Neural progenitor cell (in vitro differentiated cells): Measurements from ENCODE around the gene IL22RA2. TPM values are rescaled to one million over a fixed set of nuclear protein-coding genes. Genes with fewer than 3 reads are reported as not detected.
A peak's percentile ranks its signal among the peaks of the same experiment; 100 is the strongest.
"Not testable (repeated sequence)": the region's sequence is repeated elsewhere in the genome, so short reads cannot be mapped to it uniquely, and the experiment has no call there.

ENCODE experiments used
- DNase-seq: peaks from one replicate; pipeline ENCODE4 v3.0.0-alpha.2; 2016; ENCODE audit warnings: low spot score
- H2AFZ ChIP-seq: fragments of 200-600 bp; sonication (generic); replicated peaks from 2 replicates; pipeline ENCODE4 v1.6.1; 2016; ENCODE audit warnings: antibody characterized with exemption
- H3F3A ChIP-seq: fragments of 200-600 bp; sonication (generic); 2 replicates; pipeline ENCODE4 v1.6.1; 2016; ENCODE audit warnings: antibody characterized with exemption, low read depth
- H3K27ac ChIP-seq: fragments of 200-600 bp; sonication (generic); 2 replicates; pipeline ENCODE4 v1.5.1; 2016; ENCODE audit warnings: mild to moderate bottlenecking
- H3K27me3 ChIP-seq: fragments of 200-600 bp; sonication (generic); 2 replicates; pipeline ENCODE4 v1.6.1; 2016; ENCODE audit warnings: mild to moderate bottlenecking, moderate library complexity
- H3K36me3 ChIP-seq: fragments of 200-600 bp; sonication (generic); 2 replicates; pipeline ENCODE4 v1.5.1; 2016
- H3K4me1 ChIP-seq: fragments of 200-600 bp; sonication (generic); 2 replicates; pipeline ENCODE4 v1.6.1; 2016; ENCODE audit warnings: mixed run types
- H3K4me2 ChIP-seq: fragments of 200-600 bp; sonication (generic); 2 replicates; pipeline ENCODE4 v1.6.1; 2016
- H3K4me3 ChIP-seq: fragments of 200-600 bp; sonication (generic); 2 replicates; pipeline ENCODE4 v1.5.1; 2016
- H3K79me2 ChIP-seq: fragments of 200-600 bp; sonication (generic); 2 replicates; pipeline ENCODE4 v1.6.1; 2016; ENCODE audit warnings: low read depth
- H3K9ac ChIP-seq: fragments of 200-600 bp; sonication (generic); 2 replicates; pipeline ENCODE4 v1.6.1; 2016
- H3K9me3 ChIP-seq: fragments of 200-600 bp; sonication (generic); 2 replicates; pipeline ENCODE4 v1.5.1; 2016; ENCODE audit warnings: low read depth
- H4K20me1 ChIP-seq: fragments of 200-600 bp; sonication (generic); 2 replicates; pipeline ENCODE4 v1.6.1; 2016; ENCODE audit warnings: low read depth
- H3K27ac Mint-ChIP-seq: 3 replicates; pipeline ENCODE4 v1.8.0; 2021; ENCODE audit warnings: mixed read lengths
- H3K27me3 Mint-ChIP-seq: 2 replicates; pipeline ENCODE4 v1.8.0; 2022; ENCODE audit warnings: low read depth, mild to moderate bottlenecking, inconsistent platforms, moderate library complexity, mixed read lengths; ENCODE audit not compliant: insufficient read depth
- H3K36me3 Mint-ChIP-seq: 3 replicates; pipeline ENCODE4 v1.8.0; 2021; ENCODE audit warnings: mixed read lengths
- H3K4me1 Mint-ChIP-seq: 3 replicates; pipeline ENCODE4 v1.8.0; 2021; ENCODE audit warnings: mixed read lengths
- H3K4me3 Mint-ChIP-seq: 3 replicates; pipeline ENCODE4 v1.8.0; 2021; ENCODE audit warnings: mild to moderate bottlenecking, moderate library complexity, mixed read lengths
- H3K9me3 Mint-ChIP-seq: 3 replicates; pipeline ENCODE4 v1.8.0; 2020; ENCODE audit warnings: mixed read lengths
- EZH2 ChIP-seq: fragments of 200-600 bp; sonication (generic); IDR thresholded peaks from 2 replicates; pipeline ENCODE4 v1.6.1; 2017; ENCODE audit warnings: antibody characterized with exemption, mild to moderate bottlenecking, moderate library complexity
- EZH2phosphoT487 ChIP-seq: fragments of 200-600 bp; sonication (generic); IDR thresholded peaks from 2 replicates; pipeline ENCODE4 v1.6.1; 2017; ENCODE audit warnings: antibody characterized with exemption
- total RNA-seq: library from RNA; depleted of rRNA; stranded (reverse); fragments of >200 nt; gene quantifications from 2 replicates; pipeline ENCODE4 v1.2.3, GENCODE V29; 2015; ENCODE audit warnings: low replicate concordance
- TF ChIP-seq, protein P1 (sequence below): fragments of 200-600 bp; sonication (generic); IDR thresholded peaks from 2 replicates; pipeline ENCODE4 v1.5.1; 2017; ENCODE audit warnings: antibody characterized with exemption, mild to moderate bottlenecking

The IL22RA2 gene
- total RNA-seq, 1 donor from 2014 or later = not detected

DNA sequence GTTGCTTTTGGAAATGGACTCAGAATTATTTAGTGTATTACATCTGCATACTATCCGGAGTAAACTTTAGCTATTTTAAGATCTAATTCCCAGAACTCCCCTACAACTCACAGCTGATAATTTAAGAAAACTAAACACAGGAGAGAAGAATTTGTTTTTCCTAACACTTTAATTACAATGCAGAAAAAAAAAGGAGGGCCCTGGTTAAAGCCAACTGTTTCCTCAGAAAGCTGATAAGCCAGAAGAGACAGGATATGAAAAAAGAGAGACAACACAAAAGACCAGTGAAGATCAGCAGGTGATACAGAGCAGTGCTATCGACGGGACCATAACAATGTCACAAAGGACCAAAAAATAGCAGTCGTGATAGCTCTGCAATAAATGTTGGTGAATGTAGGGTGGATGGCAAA lies 39.9 kb upstream of the IL22RA2 start:
- Mint-ChIP-seq H3K27me3 (peaks cover 3% of the 10 kb centered on the region), H3K4me3 (no peak overlapping the region), H3K4me1 (peaks cover 19% of the 10 kb centered on the region), H3K9me3 (peaks cover 40% of the 10 kb centered on the region), H3K27ac (no peak overlapping the region), H3K36me3 (peaks cover 43% of the 10 kb centered on the region)
- Histone ChIP-seq H3K4me3 (no peak overlapping the region), H3K4me1 (peaks cover 5% of the 10 kb centered on the region), H3K36me3 (no peaks in the 10 kb centered on the region), H2AFZ (no peak overlapping the region), H4K20me1 (peaks cover 23% of the 10 kb centered on the region), H3F3A (no peaks in the 10 kb centered on the region), H3K9me3 (no peaks in the 10 kb centered on the region), H3K27ac (no peak overlapping the region), H3K4me2 (no peak overlapping the region), H3K79me2 (peaks cover 100% of the 10 kb centered on the region), H3K27me3 (no peaks in the 10 kb centered on the region), H3K9ac (no peak overlapping the region)
- TF ChIP-seq EZH2phosphoT487 (no peak), EZH2 (no peak)
- TF ChIP-seq, protein P1, sequence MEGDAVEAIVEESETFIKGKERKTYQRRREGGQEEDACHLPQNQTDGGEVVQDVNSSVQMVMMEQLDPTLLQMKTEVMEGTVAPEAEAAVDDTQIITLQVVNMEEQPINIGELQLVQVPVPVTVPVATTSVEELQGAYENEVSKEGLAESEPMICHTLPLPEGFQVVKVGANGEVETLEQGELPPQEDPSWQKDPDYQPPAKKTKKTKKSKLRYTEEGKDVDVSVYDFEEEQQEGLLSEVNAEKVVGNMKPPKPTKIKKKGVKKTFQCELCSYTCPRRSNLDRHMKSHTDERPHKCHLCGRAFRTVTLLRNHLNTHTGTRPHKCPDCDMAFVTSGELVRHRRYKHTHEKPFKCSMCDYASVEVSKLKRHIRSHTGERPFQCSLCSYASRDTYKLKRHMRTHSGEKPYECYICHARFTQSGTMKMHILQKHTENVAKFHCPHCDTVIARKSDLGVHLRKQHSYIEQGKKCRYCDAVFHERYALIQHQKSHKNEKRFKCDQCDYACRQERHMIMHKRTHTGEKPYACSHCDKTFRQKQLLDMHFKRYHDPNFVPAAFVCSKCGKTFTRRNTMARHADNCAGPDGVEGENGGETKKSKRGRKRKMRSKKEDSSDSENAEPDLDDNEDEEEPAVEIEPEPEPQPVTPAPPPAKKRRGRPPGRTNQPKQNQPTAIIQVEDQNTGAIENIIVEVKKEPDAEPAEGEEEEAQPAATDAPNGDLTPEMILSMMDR = no peak
- DNase-seq = no peak

DNA sequence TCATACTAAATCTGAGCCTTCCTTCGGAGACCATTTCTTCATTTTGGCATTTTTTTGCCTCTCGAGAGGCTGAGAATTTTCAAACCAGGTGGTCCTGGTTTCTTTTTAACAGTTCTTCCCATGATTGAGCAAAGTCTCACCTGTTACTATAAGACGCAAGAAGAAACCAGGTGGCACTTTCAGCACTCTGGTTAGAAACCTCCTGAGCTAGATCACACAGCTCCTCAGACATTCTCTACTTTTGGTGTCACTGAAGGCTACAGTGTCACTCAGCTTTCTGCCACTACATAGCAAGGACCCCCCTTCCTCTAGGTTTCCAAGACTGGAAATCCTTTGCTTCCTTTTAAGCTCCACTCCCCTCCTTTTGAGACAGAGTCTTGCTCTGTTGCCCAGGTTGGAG lies 38.5 kb upstream of the IL22RA2 start:
- no peaks in the 10 kb centered on the region for H3K4me1 ChIP-seq
- H3K4me2 ChIP-seq = no peak overlapping the region
- peaks cover 9% of the 10 kb centered on the region for H4K20me1 ChIP-seq
- H3K27me3 ChIP-seq = no peaks in the 10 kb centered on the region
- peaks cover 91% of the 10 kb centered on the region for H3K79me2 ChIP-seq
- TF ChIP-seq, protein P1 = no peak
- no peak for TF ChIP-seq EZH2phosphoT487
- TF ChIP-seq EZH2 = no peak
- H3K9me3 ChIP-seq = no peaks in the 10 kb centered on the region
- no peaks in the 10 kb centered on the region for H3F3A ChIP-seq
- H3K36me3 ChIP-seq = peaks cover 4% of the 10 kb centered on the region
- no peak overlapping the region for H3K4me3 Mint-ChIP-seq
- DNase-seq = no peak
- no peak overlapping the region for H3K27ac ChIP-seq
- no peak overlapping the region for H3K9ac ChIP-seq
- no peak overlapping the region for H3K4me3 ChIP-seq
- peaks cover 6% of the 10 kb centered on the region for H3K4me1 Mint-ChIP-seq
- H3K36me3 Mint-ChIP-seq = peaks cover 53% of the 10 kb centered on the region
- H3K27ac Mint-ChIP-seq = no peak overlapping the region
- H3K9me3 Mint-ChIP-seq = peaks cover 49% of the 10 kb centered on the region
- peaks cover 3% of the 10 kb centered on the region for H3K27me3 Mint-ChIP-seq
- H2AFZ ChIP-seq = no peak overlapping the region

DNA sequence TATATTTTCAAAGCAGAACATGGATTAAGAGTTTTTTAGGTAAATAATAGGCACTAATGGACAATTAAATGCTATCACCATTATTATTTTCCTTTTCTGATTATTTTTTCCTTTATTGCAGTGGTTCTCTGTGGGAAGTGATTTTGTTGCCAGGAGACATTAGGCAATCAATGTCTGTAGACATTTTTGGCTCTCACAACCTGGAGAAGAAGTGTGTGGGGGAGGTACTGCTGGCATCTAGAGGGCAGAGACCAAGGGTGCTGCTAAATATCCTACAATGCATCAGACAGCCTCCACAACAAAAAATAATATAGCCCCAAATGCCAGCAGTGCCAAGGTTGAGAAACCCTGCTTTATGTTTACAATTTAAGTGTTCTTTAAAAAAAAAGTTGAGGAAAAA lies 37.5 kb upstream of the IL22RA2 start:
- Histone ChIP-seq H3K9ac (no peak overlapping the region), H3K4me1 (no peaks in the 10 kb centered on the region), H2AFZ (no peak overlapping the region), H4K20me1 (no peaks in the 10 kb centered on the region), H3K4me2 (no peak overlapping the region), H3F3A (no peaks in the 10 kb centered on the region), H3K9me3 (no peaks in the 10 kb centered on the region), H3K4me3 (no peak overlapping the region), H3K36me3 (peaks cover 7% of the 10 kb centered on the region), H3K27ac (no peak overlapping the region), H3K27me3 (no peaks in the 10 kb centered on the region), H3K79me2 (peaks cover 81% of the 10 kb centered on the region)
- peaks cover 3% of the 10 kb centered on the region for H3K27me3 Mint-ChIP-seq
- DNase-seq = no peak
- H3K4me3 Mint-ChIP-seq = no peak overlapping the region
- H3K4me1 Mint-ChIP-seq = no peaks in the 10 kb centered on the region
- TF ChIP-seq EZH2phosphoT487 = no peak
- TF ChIP-seq EZH2 = no peak
- TF ChIP-seq, protein P1 = no peak
- no peak overlapping the region for H3K27ac Mint-ChIP-seq
- peaks cover 49% of the 10 kb centered on the region for H3K9me3 Mint-ChIP-seq
- peaks cover 57% of the 10 kb centered on the region for H3K36me3 Mint-ChIP-seq

DNA sequence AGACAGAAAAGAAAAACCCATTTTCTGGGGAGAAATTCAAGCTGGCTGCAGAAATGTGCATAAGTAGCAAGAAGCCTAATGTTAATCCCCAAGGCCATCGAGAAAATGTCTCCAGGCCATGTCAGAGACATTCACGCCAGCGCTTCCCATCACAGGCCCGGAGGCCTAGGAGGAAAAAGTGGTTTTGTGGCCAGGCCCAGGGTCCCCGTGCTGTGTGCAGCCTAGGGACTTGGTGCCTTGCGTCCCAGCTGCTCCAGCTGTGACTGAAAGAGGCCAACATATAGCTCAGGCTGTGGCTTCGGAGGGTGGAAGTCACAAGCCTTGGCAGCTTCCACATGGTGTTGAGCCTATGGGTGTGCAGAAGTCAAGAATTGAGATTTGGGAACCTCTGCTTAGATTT lies 34.8 kb upstream of the IL22RA2 start:
- H3K36me3 Mint-ChIP-seq = peaks cover 61% of the 10 kb centered on the region
- H2AFZ ChIP-seq = no peak overlapping the region
- no peaks in the 10 kb centered on the region for H3F3A ChIP-seq
- H3K4me1 Mint-ChIP-seq = no peaks in the 10 kb centered on the region
- H3K27ac Mint-ChIP-seq = no peak overlapping the region
- peaks cover 3% of the 10 kb centered on the region for H3K27me3 Mint-ChIP-seq
- H3K27ac ChIP-seq = no peak overlapping the region
- peaks cover 54% of the 10 kb centered on the region for H3K79me2 ChIP-seq
- H3K27me3 ChIP-seq = no peaks in the 10 kb centered on the region
- no peak overlapping the region for H3K4me3 Mint-ChIP-seq
- no peak overlapping the region for H3K4me3 ChIP-seq
- H4K20me1 ChIP-seq = no peaks in the 10 kb centered on the region
- H3K9me3 ChIP-seq = no peaks in the 10 kb centered on the region
- peaks cover 44% of the 10 kb centered on the region for H3K9me3 Mint-ChIP-seq
- DNase-seq = no peak
- no peak overlapping the region for H3K4me2 ChIP-seq
- TF ChIP-seq, protein P1 = no peak
- no peak for TF ChIP-seq EZH2
- no peak for TF ChIP-seq EZH2phosphoT487
- no peak overlapping the region for H3K9ac ChIP-seq
- no peaks in the 10 kb centered on the region for H3K4me1 ChIP-seq
- peaks cover 18% of the 10 kb centered on the region for H3K36me3 ChIP-seq

DNA sequence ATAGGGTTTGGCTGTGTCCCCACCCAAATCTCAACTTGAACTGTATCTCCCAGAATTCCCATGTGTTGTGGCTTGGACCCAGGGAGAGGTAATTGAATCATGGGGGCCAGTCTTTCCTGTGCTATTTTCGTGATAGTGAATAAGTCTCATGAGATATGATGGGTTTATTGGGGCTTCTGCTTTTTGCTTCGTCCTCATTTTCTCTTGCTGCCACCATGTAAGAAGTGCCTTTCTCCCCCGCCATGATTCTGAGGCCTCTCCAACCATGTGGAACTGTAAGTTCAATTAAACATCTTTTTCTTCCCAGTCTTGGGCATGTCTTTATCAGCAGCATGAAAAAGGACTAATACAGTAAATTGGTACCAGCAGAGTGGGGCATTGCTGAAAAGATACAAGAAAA lies 34.0 kb upstream of the IL22RA2 start:
- Mint-ChIP-seq H3K36me3 (peaks cover 63% of the 10 kb centered on the region), H3K9me3 (peaks cover 40% of the 10 kb centered on the region), H3K27ac (peak overlapping the region; percentile 7)
- H3K4me1 ChIP-seq, DNase-seq, H3K9ac ChIP-seq, H3K4me2 ChIP-seq, H2AFZ ChIP-seq, H3K4me3 ChIP-seq, H3F3A ChIP-seq, H3K4me3 Mint-ChIP-seq, H3K27ac ChIP-seq, H4K20me1 ChIP-seq, H3K27me3 Mint-ChIP-seq, H3K4me1 Mint-ChIP-seq, H3K9me3 ChIP-seq, H3K27me3 ChIP-seq: not testable (repeated sequence)
- H3K79me2 ChIP-seq = peaks cover 46% of the 10 kb centered on the region
- peaks cover 23% of the 10 kb centered on the region for H3K36me3 ChIP-seq
